H9 (cell line): ENCODE measurements around the gene COL4A1. TPM values are rescaled to one million over a fixed set of nuclear protein-coding genes. Genes with fewer than 3 reads are reported as not detected.

Experiments
- DNase-seq: peaks from one replicate; pipeline ENCODE4 v3.0.0-alpha.2; 2017
- H2AFZ ChIP-seq: one replicate; pipeline ENCODE4 v1.6.1; 2013; ENCODE audit warnings: mild to moderate bottlenecking, low read length, control low read depth, moderate library complexity
- H2AK5ac ChIP-seq: 2 replicates; pipeline ENCODE4 v1.6.1; 2013; ENCODE audit warnings: low read length, control low read depth, mixed read lengths; ENCODE audit not compliant: insufficient read length
- H2BK120ac ChIP-seq: one replicate; pipeline ENCODE4 v1.6.1; 2013; ENCODE audit warnings: low read depth, mild to moderate bottlenecking, low read length, control low read depth, inconsistent platforms; ENCODE audit not compliant: poor library complexity, severe bottlenecking
- H2BK12ac ChIP-seq: 2 replicates; pipeline ENCODE4 v1.6.1; 2013; ENCODE audit warnings: low read length, control low read depth, mixed read lengths, low read depth; ENCODE audit not compliant: insufficient read length
- H2BK15ac ChIP-seq: 2 replicates; pipeline ENCODE4 v1.6.1; 2013; ENCODE audit warnings: low read depth, low read length, control low read depth
- H2BK20ac ChIP-seq: one replicate; pipeline ENCODE4 v1.6.1; 2013; ENCODE audit warnings: low read depth, mild to moderate bottlenecking, low read length, control low read depth, inconsistent platforms; ENCODE audit not compliant: poor library complexity, severe bottlenecking
- H2BK5ac ChIP-seq: 2 replicates; pipeline ENCODE4 v1.6.1; 2013; ENCODE audit warnings: low read length, control low read depth, mixed read lengths; ENCODE audit not compliant: insufficient read length
- H3K14ac ChIP-seq: 2 replicates; pipeline ENCODE4 v1.6.1; 2013; ENCODE audit warnings: low read length, control low read depth; ENCODE audit not compliant: insufficient read depth
- H3K18ac ChIP-seq: 2 replicates; pipeline ENCODE4 v1.6.1; 2013; ENCODE audit warnings: low read depth, mild to moderate bottlenecking, mixed read lengths, low read length, control low read depth; ENCODE audit not compliant: insufficient read length
- H3K23ac ChIP-seq: 2 replicates; pipeline ENCODE4 v1.6.1; 2013; ENCODE audit warnings: low read length, control low read depth, mixed read lengths, low read depth; ENCODE audit not compliant: insufficient read length
- H3K23me2 ChIP-seq: 2 replicates; pipeline ENCODE4 v1.6.1; 2013; ENCODE audit warnings: low read depth, mild to moderate bottlenecking, mixed read lengths, low read length, control low read depth; ENCODE audit not compliant: insufficient read length, poor library complexity, severe bottlenecking
- H3K27ac ChIP-seq: 2 replicates; pipeline ENCODE4 v1.5.1; 2013; ENCODE audit warnings: low read length, control low read depth, mixed read lengths, low read depth; ENCODE audit not compliant: insufficient read length
- H3K27me3 ChIP-seq: 2 replicates; pipeline ENCODE4 v1.6.1; 2013; ENCODE audit warnings: low read length, control low read depth, inconsistent platforms; ENCODE audit not compliant: insufficient read depth
- H3K4ac ChIP-seq: 2 replicates; pipeline ENCODE4 v1.6.1; 2013; ENCODE audit warnings: low read depth, mild to moderate bottlenecking, control low read depth, inconsistent platforms, low read length, moderate library complexity
- H3K4me1 ChIP-seq: 2 replicates; pipeline ENCODE4 v1.6.1; 2013; ENCODE audit warnings: low read length, control low read depth, inconsistent platforms; ENCODE audit not compliant: insufficient read depth
- H3K4me2 ChIP-seq: 2 replicates; pipeline ENCODE4 v1.6.1; 2013; ENCODE audit warnings: low read length, control low read depth, mixed read lengths; ENCODE audit not compliant: insufficient read length, insufficient read depth
- H3K56ac ChIP-seq: 2 replicates; pipeline ENCODE4 v1.6.1; 2013; ENCODE audit warnings: low read depth, mild to moderate bottlenecking, mixed read lengths, low read length, control low read depth; ENCODE audit not compliant: insufficient read length
- H3K79me1 ChIP-seq: 2 replicates; pipeline ENCODE4 v1.6.1; 2013; ENCODE audit warnings: low read depth, mild to moderate bottlenecking, moderate library complexity, low read length, control low read depth, inconsistent platforms; ENCODE audit not compliant: insufficient read depth, poor library complexity, severe bottlenecking
- H3K79me2 ChIP-seq: 2 replicates; pipeline ENCODE4 v1.6.1; 2013; ENCODE audit warnings: low read length, control low read depth, inconsistent platforms; ENCODE audit not compliant: insufficient read depth
- H3K9ac ChIP-seq: 2 replicates; pipeline ENCODE4 v1.6.1; 2013; ENCODE audit warnings: low read length, control low read depth, mixed read lengths; ENCODE audit not compliant: insufficient read length; ENCODE audit errors: extremely low read depth
- H3K9me3 ChIP-seq: one replicate; pipeline ENCODE4 v1.6.1; 2013; ENCODE audit warnings: low read depth, low read length, inconsistent platforms; ENCODE audit not compliant: control insufficient read depth
- H3T11ph ChIP-seq: one replicate; pipeline ENCODE4 v1.6.1; 2013; ENCODE audit warnings: mild to moderate bottlenecking, low read length, control low read depth, inconsistent platforms
- H4K20me1 ChIP-seq: one replicate; pipeline ENCODE4 v1.6.1; 2013; ENCODE audit not compliant: control insufficient read depth, insufficient read length, insufficient read depth
- H4K5ac ChIP-seq: 2 replicates; pipeline ENCODE4 v1.6.1; 2013; ENCODE audit warnings: low read depth, mild to moderate bottlenecking, mixed read lengths, low read length, control low read depth; ENCODE audit not compliant: insufficient read length
- H4K8ac ChIP-seq: replicated peaks from 2 replicates; pipeline ENCODE4 v1.6.1; 2013; ENCODE audit warnings: low read length, control low read depth, mixed read lengths, low read depth; ENCODE audit not compliant: insufficient read length
- H4K91ac ChIP-seq: 2 replicates; pipeline ENCODE4 v1.6.1; 2013; ENCODE audit warnings: low read depth, mild to moderate bottlenecking, moderate library complexity, mixed read lengths, low read length, control low read depth; ENCODE audit not compliant: insufficient read length
- H3K27ac Mint-ChIP-seq, 3 experiments: 2 replicates in 2 of 3; 3 replicates in 1 of 3; pipeline ENCODE4 v1.8.0; 2020 to 2021; ENCODE audit warnings: mixed read lengths in 3 of 3, mild to moderate bottlenecking in 1 of 3, moderate library complexity in 1 of 3
- H3K27me3 Mint-ChIP-seq: 2 replicates; pipeline ENCODE4 v1.8.0; 2021; ENCODE audit warnings: low read depth, mild to moderate bottlenecking, moderate library complexity, mixed read lengths
- H3K36me3 Mint-ChIP-seq, 3 experiments: 2 replicates in 2 of 3; 3 replicates in 1 of 3; pipeline ENCODE4 v1.8.0; 2020 to 2021; ENCODE audit warnings: low read depth in 3 of 3, mixed read lengths in 3 of 3; ENCODE audit not compliant: insufficient read depth in 1 of 3
- H3K4me1 Mint-ChIP-seq, 2 experiments: 2 replicates each; pipeline ENCODE4 v1.8.0; 2020; ENCODE audit warnings: mixed read lengths in 2 of 2
- H3K4me3 Mint-ChIP-seq, 2 experiments: 2 replicates in 1 of 2; 3 replicates in 1 of 2; pipeline ENCODE4 v1.8.0; 2020 to 2021; ENCODE audit warnings: mild to moderate bottlenecking in 2 of 2, mixed read lengths in 2 of 2, moderate library complexity in 1 of 2
- H3K9me3 Mint-ChIP-seq, 2 experiments: 2 replicates in 1 of 2; 3 replicates in 1 of 2; pipeline ENCODE4 v1.8.0; 2020; ENCODE audit warnings: mild to moderate bottlenecking in 2 of 2, mixed read lengths in 2 of 2, moderate library complexity in 1 of 2
- WGBS: extraction: QIAGEN DNeasy Blood & Tissue Kit; methylation state at CpG from one replicate; pipeline ENCODE4 v1.1.7; 2013; ENCODE audit warnings: missing lambda C conversion rate, low lambda C conversion rate, mixed read lengths; ENCODE audit not compliant: insufficient read length; ENCODE audit errors: extremely low coverage; 5-methylcytosine and 5-hydroxymethylcytosine counted together
- total RNA-seq: library from RNA; stranded (reverse); gene quantifications from 2 replicates; pipeline ENCODE4 v1.2.1, GENCODE V29; 2021
- TF ChIP-seq, protein P1 (sequence below): fragments of 200-600 bp; sonication (generic); conservative IDR thresholded peaks from 3 replicates; pipeline ENCODE4 v1.8.0; 2021; ENCODE audit warnings: antibody characterized with exemption, mild to moderate bottlenecking

The COL4A1 gene
- total RNA-seq, 1 experiment from 2014 or later: 73.1 TPM

DNA sequence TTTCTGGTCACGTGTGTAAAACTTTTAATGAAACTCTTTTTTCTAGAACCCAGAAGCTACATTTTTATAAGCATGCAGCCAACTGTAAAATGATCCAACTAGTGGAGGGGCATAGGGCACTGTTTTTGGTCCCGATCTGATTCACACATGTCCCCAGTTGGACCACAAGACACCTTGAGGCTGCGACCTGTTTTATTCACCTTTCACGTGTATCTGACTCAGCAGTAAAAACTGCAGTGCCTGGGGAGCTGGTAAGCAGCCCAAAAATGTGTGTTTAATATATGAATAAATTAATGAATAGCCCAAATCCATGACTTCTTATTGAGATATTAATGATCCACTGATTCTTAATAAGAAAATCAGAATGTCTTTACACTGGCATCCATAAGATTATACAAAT, 140.4 kb downstream of the COL4A1 start:
- Histone ChIP-seq H3K9me3 (no peaks in the 10 kb centered on the region), H4K91ac (no peak overlapping the region)
- WGBS: no CpG with 5 or more reads among the region's 4 CpGs

More for the DNA sequence above, 140.4 kb downstream of the COL4A1 start:
- H3K23ac ChIP-seq: no peak overlapping the region
- H3K56ac ChIP-seq: no peak overlapping the region
- no peak overlapping the region for H3K4me2 ChIP-seq
- no peak overlapping the region for H2BK20ac ChIP-seq
- no peaks in the 10 kb centered on the region for H3K79me1 ChIP-seq
- no peaks in the 10 kb centered on the region for H3K23me2 ChIP-seq
- Mint-ChIP-seq H3K9me3 (no peaks in the 10 kb centered on the region), H3K4me3 (no peak overlapping the region), H3K4me1 (peaks cover 4 to 6% of the 10 kb centered on the region in 2 experiments; a peak in 3 of 4 replicates), H3K27me3 (no peaks in the 10 kb centered on the region), H3K36me3 (peaks cover 2 to 19% (median 6%) of the 10 kb centered on the region in 3 experiments; a peak in 6 of 7 replicates), H3K27ac (no peak overlapping the region)
- H4K20me1 ChIP-seq: no peaks in the 10 kb centered on the region
- no peak overlapping the region for H4K5ac ChIP-seq
- no peak overlapping the region for H3K14ac ChIP-seq
- DNase-seq: peak; percentile 8
- H3K18ac ChIP-seq: no peak overlapping the region
- no peak overlapping the region for H4K8ac ChIP-seq
- H2BK12ac ChIP-seq: no peak overlapping the region
- no peak overlapping the region for H3T11ph ChIP-seq
- H3K9ac ChIP-seq: no peak overlapping the region
- no peak overlapping the region for H2AK5ac ChIP-seq
- H3K4me1 ChIP-seq: no peaks in the 10 kb centered on the region
- H3K4ac ChIP-seq: no peak overlapping the region
- no peaks in the 10 kb centered on the region for H3K79me2 ChIP-seq
- no peak overlapping the region for H2AFZ ChIP-seq
- H2BK15ac ChIP-seq: no peak overlapping the region
- H2BK120ac ChIP-seq: no peak overlapping the region
- H3K27me3 ChIP-seq: no peaks in the 10 kb centered on the region
- H3K27ac ChIP-seq: no peak overlapping the region
- no peak overlapping the region for H2BK5ac ChIP-seq
- TF ChIP-seq, protein P1, sequence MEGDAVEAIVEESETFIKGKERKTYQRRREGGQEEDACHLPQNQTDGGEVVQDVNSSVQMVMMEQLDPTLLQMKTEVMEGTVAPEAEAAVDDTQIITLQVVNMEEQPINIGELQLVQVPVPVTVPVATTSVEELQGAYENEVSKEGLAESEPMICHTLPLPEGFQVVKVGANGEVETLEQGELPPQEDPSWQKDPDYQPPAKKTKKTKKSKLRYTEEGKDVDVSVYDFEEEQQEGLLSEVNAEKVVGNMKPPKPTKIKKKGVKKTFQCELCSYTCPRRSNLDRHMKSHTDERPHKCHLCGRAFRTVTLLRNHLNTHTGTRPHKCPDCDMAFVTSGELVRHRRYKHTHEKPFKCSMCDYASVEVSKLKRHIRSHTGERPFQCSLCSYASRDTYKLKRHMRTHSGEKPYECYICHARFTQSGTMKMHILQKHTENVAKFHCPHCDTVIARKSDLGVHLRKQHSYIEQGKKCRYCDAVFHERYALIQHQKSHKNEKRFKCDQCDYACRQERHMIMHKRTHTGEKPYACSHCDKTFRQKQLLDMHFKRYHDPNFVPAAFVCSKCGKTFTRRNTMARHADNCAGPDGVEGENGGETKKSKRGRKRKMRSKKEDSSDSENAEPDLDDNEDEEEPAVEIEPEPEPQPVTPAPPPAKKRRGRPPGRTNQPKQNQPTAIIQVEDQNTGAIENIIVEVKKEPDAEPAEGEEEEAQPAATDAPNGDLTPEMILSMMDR: no peak
